HL-60 (cell line): ENCODE data around the gene TLE3.

Source experiments
- CTCF ChIP-seq: IDR thresholded peaks from one replicate; pipeline ENCODE4 v1.5.1; 2011; ENCODE audit warnings: low read length, control low read depth, inconsistent platforms; ENCODE audit not compliant: insufficient read depth
- TF ChIP-seq, protein P1 (sequence below): IDR thresholded peaks from 2 replicates; pipeline ENCODE4 v1.6.1; 2012; ENCODE audit warnings: low read depth; ENCODE audit not compliant: insufficient replicate concordance

GRCh38 chr15:70053001-70053715 is 44.6 kb downstream of the TLE3 start:
- TF ChIP-seq, protein P1, sequence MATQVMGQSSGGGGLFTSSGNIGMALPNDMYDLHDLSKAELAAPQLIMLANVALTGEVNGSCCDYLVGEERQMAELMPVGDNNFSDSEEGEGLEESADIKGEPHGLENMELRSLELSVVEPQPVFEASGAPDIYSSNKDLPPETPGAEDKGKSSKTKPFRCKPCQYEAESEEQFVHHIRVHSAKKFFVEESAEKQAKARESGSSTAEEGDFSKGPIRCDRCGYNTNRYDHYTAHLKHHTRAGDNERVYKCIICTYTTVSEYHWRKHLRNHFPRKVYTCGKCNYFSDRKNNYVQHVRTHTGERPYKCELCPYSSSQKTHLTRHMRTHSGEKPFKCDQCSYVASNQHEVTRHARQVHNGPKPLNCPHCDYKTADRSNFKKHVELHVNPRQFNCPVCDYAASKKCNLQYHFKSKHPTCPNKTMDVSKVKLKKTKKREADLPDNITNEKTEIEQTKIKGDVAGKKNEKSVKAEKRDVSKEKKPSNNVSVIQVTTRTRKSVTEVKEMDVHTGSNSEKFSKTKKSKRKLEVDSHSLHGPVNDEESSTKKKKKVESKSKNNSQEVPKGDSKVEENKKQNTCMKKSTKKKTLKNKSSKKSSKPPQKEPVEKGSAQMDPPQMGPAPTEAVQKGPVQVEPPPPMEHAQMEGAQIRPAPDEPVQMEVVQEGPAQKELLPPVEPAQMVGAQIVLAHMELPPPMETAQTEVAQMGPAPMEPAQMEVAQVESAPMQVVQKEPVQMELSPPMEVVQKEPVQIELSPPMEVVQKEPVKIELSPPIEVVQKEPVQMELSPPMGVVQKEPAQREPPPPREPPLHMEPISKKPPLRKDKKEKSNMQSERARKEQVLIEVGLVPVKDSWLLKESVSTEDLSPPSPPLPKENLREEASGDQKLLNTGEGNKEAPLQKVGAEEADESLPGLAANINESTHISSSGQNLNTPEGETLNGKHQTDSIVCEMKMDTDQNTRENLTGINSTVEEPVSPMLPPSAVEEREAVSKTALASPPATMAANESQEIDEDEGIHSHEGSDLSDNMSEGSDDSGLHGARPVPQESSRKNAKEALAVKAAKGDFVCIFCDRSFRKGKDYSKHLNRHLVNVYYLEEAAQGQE = no peak
- no peak for TF ChIP-seq CTCF
